B cell (primary cell): ENCODE results near the gene FAM25A. TPM values are rescaled to one million over a fixed set of nuclear protein-coding genes. Genes with fewer than 3 reads are reported as not detected.
"Not testable (repeated sequence)": the region's sequence is repeated elsewhere in the genome, so short reads cannot be mapped to it uniquely, and the experiment has no call there.

Experiments used
- ATAC-seq: fragments of 200-7000 bp; cut with Tn5 transposase; one replicate; pipeline ENCODE4 v1.10.0; 2021; ENCODE audit warnings: low read depth, mild to moderate bottlenecking, moderate number of reproducible peaks, moderate library complexity
- CTCF ChIA-PET: fragments of 350-600 bp; sonication (Branson Sonifier 250); formaldehyde crosslinking; loops from one replicate; lab custom pipeline; 2021; ENCODE audit warnings: antibody characterized with exemption, inconsistent platforms; lab: Charles Lee
- POLR2A ChIA-PET: fragments of 350-600 bp; sonication (Branson Sonifier 250); formaldehyde crosslinking; loops from one replicate; lab custom pipeline; 2021; ENCODE audit warnings: antibody characterized with exemption; lab: Charles Lee
- DNase-seq: peaks from one replicate; pipeline ENCODE4 v3.0.0; 2013
- H2AFZ ChIP-seq: 2 replicates; pipeline ENCODE4 v1.6.1; 2012; ENCODE audit warnings: mild to moderate bottlenecking, low read depth, low read length; ENCODE audit not compliant: insufficient read depth, poor library complexity, severe bottlenecking
- H3K27ac ChIP-seq, 2 donors: 1 replicate in 1 of 2; 2 replicates in 1 of 2; pipeline ENCODE4 v1.5.1; 2012 to 2013; ENCODE audit warnings: low read length in 2 of 2, mild to moderate bottlenecking in 2 of 2, moderate library complexity in 1 of 2
- H3K27me3 ChIP-seq, 4 experiments: fragments of 200-600 bp in 1 of 4; sonication (generic) in 1 of 4; replicated peaks in 1 of 4; 1 replicate in 2 of 4; 2 replicates in 2 of 4; pipeline versions ENCODE4 v1.6.1 to v1.7.0; 2013 to 2016; ENCODE audit warnings: low read length in 3 of 4, mild to moderate bottlenecking in 2 of 4, mixed read lengths in 1 of 4, moderate library complexity in 1 of 4; ENCODE audit not compliant: insufficient read depth in 4 of 4, control insufficient read depth in 3 of 4; ENCODE audit errors: control extremely low read depth in 1 of 4
- H3K36me3 ChIP-seq, 2 experiments: replicated peaks in 1 of 2; 1 replicate in 1 of 2; 2 replicates in 1 of 2; pipeline versions ENCODE4 v1.6.1 to v1.7.1; 2013; ENCODE audit warnings: low read length in 1 of 2; ENCODE audit not compliant: insufficient read depth in 2 of 2, control insufficient read depth in 1 of 2; ENCODE audit errors: control extremely low read depth in 1 of 2, extremely low read depth in 1 of 2
- H3K4me1 ChIP-seq, 2 donors: fragments of 200-600 bp in 1 of 2; sonication (generic) in 1 of 2; 1 replicate in 1 of 2; 2 replicates in 1 of 2; pipeline versions ENCODE4 v1.5.1 to v1.6.1; 2013 to 2017; ENCODE audit warnings: low read length in 2 of 2; ENCODE audit not compliant: control insufficient read depth in 2 of 2, insufficient read depth in 2 of 2
- H3K4me2 ChIP-seq: replicated peaks from 2 replicates; pipeline ENCODE3; 2012; ENCODE audit warnings: mild to moderate bottlenecking, low read depth, low read length; ENCODE audit not compliant: poor library complexity, severe bottlenecking
- H3K4me3 ChIP-seq, 5 experiments: fragments of 200-600 bp in 1 of 5; sonication (generic) in 1 of 5; 1 replicate in 3 of 5; 2 replicates in 2 of 5; pipeline versions ENCODE4 v1.5.1 to v1.7.0; 2011 to 2016; ENCODE audit warnings: low read length in 4 of 5, mild to moderate bottlenecking in 4 of 5, low read depth in 2 of 5, control low read depth in 1 of 5, moderate library complexity in 1 of 5; ENCODE audit not compliant: insufficient read depth in 1 of 5; ENCODE audit errors: control extremely low read depth in 1 of 5, extremely low read depth in 1 of 5
- H3K79me2 ChIP-seq: fragments of 200-600 bp; sonication (generic); one replicate; pipeline ENCODE4 v1.6.0; 2016; ENCODE audit warnings: low read length; ENCODE audit not compliant: control insufficient read depth, insufficient read depth
- H3K9ac ChIP-seq: fragments of 200-600 bp; sonication (generic); 2 replicates; pipeline ENCODE4 v1.6.1; 2017; ENCODE audit warnings: mild to moderate bottlenecking, low read length, moderate library complexity
- H3K9me3 ChIP-seq, 3 donors: one replicate each; pipeline versions ENCODE4 v1.6.1 to v1.7.1; 2013; ENCODE audit warnings: low read length in 2 of 3; ENCODE audit not compliant: control insufficient read depth in 2 of 3, insufficient read depth in 1 of 3; ENCODE audit errors: control extremely low read depth in 1 of 3
- H4K20me1 ChIP-seq: 2 replicates; pipeline ENCODE4 v1.6.0; 2012; ENCODE audit warnings: mild to moderate bottlenecking, low read length; ENCODE audit not compliant: insufficient read depth, control insufficient read depth, poor library complexity, severe bottlenecking
- H3K27ac Mint-ChIP-seq: one replicate; pipeline ENCODE4 v1.8.0; 2021; ENCODE audit warnings: mixed read lengths
- H3K27me3 Mint-ChIP-seq: one replicate; pipeline ENCODE4 v1.8.0; 2021; ENCODE audit warnings: mixed read lengths
- H3K4me1 Mint-ChIP-seq: one replicate; pipeline ENCODE4 v1.8.0; 2021; ENCODE audit warnings: mixed read lengths
- H3K4me3 Mint-ChIP-seq: one replicate; pipeline ENCODE4 v1.8.0; 2021; ENCODE audit warnings: mixed read lengths
- H3K9me3 Mint-ChIP-seq: one replicate; pipeline ENCODE4 v1.8.0; 2022; ENCODE audit warnings: mixed read lengths; ENCODE audit not compliant: insufficient read depth
- EZH2 ChIP-seq: IDR thresholded peaks from 2 replicates; pipeline ENCODE4 v1.6.1; 2012; ENCODE audit warnings: borderline replicate concordance, low read depth, mild to moderate bottlenecking, moderate library complexity, low read length; ENCODE audit not compliant: insufficient read depth, poor library complexity, severe bottlenecking
- WGBS: methylation state at CpG from one replicate; pipeline ENCODE4 v1.1.5; 2013; ENCODE audit warnings: missing lambda C conversion rate; ENCODE audit not compliant: insufficient coverage; 5-methylcytosine and 5-hydroxymethylcytosine counted together
- intact Hi-C: fragments of 100-400 bp; cut with micrococcal nuclease; formaldehyde crosslinking; loops from one replicate; pipeline ENCODE4 v1.10.0; 2022
- polyA plus RNA-seq: library from polyadenylated mRNA; depleted of rRNA; stranded (reverse); fragments of >200 nt; gene quantifications from 2 replicates; pipeline ENCODE4 v1.2.3, GENCODE V29; 2012
- total RNA-seq, 2 donors: library from RNA; stranded (reverse); fragments of 120-200 nt in 1 of 2; gene quantifications; 1 replicate in 1 of 2; 2 replicates in 1 of 2; pipeline versions ENCODE4 v1.2.3 to v1.2.4, GENCODE V29; 2013 to 2022
- TF ChIP-seq, protein P1 (sequence below): fragments of 200-600 bp; IDR thresholded peaks from one replicate; pipeline ENCODE4 v1.8.0; 2022; ENCODE audit warnings: antibody characterized with exemption, mild to moderate bottlenecking

The FAM25A gene
- total and polyA plus RNA-seq, 2 donors (not counting 1 experiment from before 2014, with no cell fraction given) = not detected

GRCh38 chr10:86988520-86988919 lies 31.6 kb upstream of the FAM25A start:
- H2AFZ ChIP-seq = no peak overlapping the region
- no peaks in the 10 kb centered on the region for H3K4me1 ChIP-seq
- no peaks in the 10 kb centered on the region for H3K36me3 ChIP-seq
- CTCF ChIA-PET = interaction anchor here (1.1 kb wide), 1 partner anchor 300 kb away, joined by 3 read pairs; no protein-coding TSS in a partner anchor
- no peaks in the 10 kb centered on the region for H3K79me2 ChIP-seq
- H3K9me3 ChIP-seq = no peaks in the 10 kb centered on the region
- DNase-seq (no peak), ATAC-seq (no peak)
- Mint-ChIP-seq H3K9me3 (no peaks in the 10 kb centered on the region), H3K27me3 (peaks cover 27% of the 10 kb centered on the region), H3K4me1 (no peaks in the 10 kb centered on the region), H3K27ac (no peak overlapping the region), H3K4me3 (no peak overlapping the region)
- POLR2A ChIA-PET = no interaction called here
- TF ChIP-seq EZH2 = no peak
- TF ChIP-seq, protein P1, sequence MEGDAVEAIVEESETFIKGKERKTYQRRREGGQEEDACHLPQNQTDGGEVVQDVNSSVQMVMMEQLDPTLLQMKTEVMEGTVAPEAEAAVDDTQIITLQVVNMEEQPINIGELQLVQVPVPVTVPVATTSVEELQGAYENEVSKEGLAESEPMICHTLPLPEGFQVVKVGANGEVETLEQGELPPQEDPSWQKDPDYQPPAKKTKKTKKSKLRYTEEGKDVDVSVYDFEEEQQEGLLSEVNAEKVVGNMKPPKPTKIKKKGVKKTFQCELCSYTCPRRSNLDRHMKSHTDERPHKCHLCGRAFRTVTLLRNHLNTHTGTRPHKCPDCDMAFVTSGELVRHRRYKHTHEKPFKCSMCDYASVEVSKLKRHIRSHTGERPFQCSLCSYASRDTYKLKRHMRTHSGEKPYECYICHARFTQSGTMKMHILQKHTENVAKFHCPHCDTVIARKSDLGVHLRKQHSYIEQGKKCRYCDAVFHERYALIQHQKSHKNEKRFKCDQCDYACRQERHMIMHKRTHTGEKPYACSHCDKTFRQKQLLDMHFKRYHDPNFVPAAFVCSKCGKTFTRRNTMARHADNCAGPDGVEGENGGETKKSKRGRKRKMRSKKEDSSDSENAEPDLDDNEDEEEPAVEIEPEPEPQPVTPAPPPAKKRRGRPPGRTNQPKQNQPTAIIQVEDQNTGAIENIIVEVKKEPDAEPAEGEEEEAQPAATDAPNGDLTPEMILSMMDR = no peak
- no peak overlapping the region for H3K27ac ChIP-seq
- no peak overlapping the region for H3K4me2 ChIP-seq
- no peak overlapping the region for H3K4me3 ChIP-seq
- peaks cover 0 to 8% (median 3%) of the 10 kb centered on the region in 4 experiments for H3K27me3 ChIP-seq
- H3K9ac ChIP-seq = no peak overlapping the region
- no peaks in the 10 kb centered on the region for H4K20me1 ChIP-seq
- WGBS = no CpG with 5 or more reads among the region's 1 CpG
- intact Hi-C loops = no loop called here

- H3K79me2 ChIP-seq, POLR2A ChIA-PET, H3K9me3 Mint-ChIP-seq, H3K9ac ChIP-seq, H3K27ac Mint-ChIP-seq, H4K20me1 ChIP-seq, H3K4me1 ChIP-seq, H3K9me3 ChIP-seq, CTCF ChIA-PET, intact Hi-C loops, H3K4me2 ChIP-seq, DNase-seq, H3K27me3 ChIP-seq, H3K4me3 ChIP-seq, H2AFZ ChIP-seq, H3K4me1 Mint-ChIP-seq, H3K27ac ChIP-seq, H3K36me3 ChIP-seq, ATAC-seq, H3K4me3 Mint-ChIP-seq: not testable (repeated sequence)
- WGBS = no CpG with 5 or more reads among the region's 12 CpGs
- peaks cover 27% of the 10 kb centered on the region for H3K27me3 Mint-ChIP-seq
Measured at GRCh38 chr10:86991362-86991761, 28.7 kb upstream of the FAM25A start.
